Inferior parietal cortex (tissue), 1 donor: Measurements from ENCODE around the gene SDCBP2.
"Not testable (repeated sequence)": the region's sequence is repeated elsewhere in the genome, so short reads cannot be mapped to it uniquely, and the experiment has no call there.

Experiments used
- DNase-seq: peaks from one replicate; pipeline ENCODE4 v3.0.0-alpha.2; 2016; ENCODE audit errors: extremely low spot score

SDCBP2 gene

DNA sequence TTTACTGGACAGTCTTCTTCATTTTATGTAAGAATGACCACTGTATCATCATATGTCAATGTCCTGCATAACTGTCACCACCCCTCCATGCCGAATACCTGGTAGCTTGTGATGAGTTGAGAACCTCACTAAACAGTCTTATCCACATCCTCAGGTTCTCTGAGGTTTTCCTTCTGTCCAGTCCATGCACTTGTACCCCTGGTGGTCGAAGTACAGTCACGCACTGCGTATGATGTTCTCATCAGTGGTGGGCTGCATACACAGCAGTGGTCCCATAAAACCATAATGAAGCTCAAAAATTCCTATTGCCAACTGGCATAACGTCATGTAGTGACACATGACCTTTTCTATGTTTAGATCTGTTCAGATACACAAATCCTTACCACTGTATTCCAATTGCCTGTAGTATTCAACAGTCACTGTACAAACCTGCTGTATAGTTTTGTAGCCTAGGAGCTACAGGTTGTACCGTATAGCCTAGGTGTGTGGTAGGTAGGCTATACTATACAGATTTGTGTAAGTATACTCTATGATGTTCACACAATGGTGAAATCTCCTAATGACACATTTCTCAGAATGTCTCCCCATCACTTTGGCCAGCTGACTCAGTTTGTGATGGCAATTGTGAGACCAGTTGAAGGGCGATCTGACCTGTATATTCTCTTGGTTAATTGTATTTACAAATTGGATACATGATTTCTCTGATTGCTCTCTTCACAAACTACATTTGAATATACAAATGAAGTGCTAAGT, 31.3 kb upstream of the SDCBP2 start:
- no peak for DNase-seq

DNA sequence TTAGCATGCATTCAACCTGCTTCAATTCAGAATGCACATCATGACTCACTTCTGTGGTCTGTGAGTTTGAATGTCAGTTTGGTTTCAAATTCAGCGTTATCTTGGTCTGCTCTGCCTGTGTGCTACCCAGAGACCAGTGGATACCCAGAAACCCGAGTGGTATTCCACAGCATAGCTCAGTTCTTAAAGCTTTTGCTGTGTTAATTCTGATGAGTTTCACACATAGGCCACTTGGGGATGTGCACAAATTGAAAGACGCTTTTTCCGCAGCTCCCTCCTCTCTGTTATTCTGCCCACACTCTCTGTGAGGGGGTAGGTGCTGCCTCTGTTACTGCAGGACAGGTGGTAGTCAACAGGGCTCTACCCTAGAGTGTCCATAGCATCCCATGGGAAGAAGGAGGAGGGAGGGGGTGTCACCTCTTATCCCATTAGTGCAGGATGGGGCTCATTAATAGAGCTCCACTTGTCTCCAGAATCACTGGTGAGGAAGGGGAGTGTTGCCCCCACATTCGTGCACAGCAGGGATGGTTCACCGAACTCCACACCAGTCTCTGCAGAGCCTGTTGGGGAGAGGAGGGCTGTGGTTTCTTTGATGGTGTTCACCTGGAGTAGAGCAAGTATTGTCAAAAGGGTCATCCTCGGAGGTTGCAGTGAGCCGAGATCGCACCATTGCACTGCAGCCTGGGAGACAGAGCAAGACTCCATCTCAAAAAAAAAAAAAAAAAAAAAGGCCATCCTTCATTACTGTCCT, 29.2 kb upstream of the SDCBP2 start:
- DNase-seq, result no peak

DNA sequence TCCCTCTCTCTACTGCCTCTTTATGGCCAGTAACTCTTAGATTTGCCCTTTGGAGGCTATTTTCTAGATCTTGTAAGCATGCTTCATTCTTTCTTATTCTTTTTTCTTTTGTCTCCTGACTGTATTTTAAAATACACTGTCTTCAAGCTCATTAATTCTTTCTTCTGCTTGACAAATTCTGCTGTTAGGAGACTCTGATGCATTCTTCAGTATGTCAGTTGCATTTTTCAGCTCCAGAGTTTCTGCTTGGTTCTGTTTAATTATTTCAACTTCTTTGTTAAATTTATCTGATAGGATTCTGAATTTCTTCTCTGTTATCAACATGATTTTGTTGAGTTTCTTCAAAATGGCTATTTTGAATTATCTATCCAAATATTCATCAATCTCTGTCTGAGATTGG, 25.0 kb upstream of the SDCBP2 start:
- no peak for DNase-seq

DNA sequence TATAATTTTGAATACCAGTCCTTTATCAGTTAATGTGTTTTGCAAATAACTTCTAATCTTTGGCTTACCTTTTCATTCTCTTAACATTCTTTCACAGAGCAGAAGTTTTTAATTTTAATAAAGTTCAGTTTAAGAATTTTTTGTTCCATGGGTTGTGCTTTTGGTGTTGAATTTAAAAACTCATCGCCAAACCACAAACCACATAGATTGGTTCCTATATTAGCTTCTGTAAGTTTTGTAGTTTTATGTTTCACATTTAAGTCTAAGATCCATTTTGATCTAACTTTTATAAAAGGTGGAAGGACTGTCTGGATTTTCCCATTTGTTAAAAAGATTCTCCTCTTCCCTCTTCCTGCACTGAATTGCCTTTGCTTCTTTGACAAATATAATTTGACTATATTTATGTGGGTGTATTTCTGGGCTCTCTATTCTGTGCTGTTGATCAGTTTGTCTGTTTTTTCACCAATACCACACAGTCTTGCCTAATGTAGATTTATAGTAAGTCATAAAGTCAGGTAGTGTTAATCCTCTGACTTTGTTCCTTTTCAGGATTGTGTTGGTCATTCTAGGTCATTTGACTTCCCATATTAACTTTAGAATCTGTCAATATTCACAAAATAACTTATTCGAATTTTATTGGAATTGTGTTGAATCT, 17.5 kb upstream of the SDCBP2 start:
- no peak for DNase-seq

DNA sequence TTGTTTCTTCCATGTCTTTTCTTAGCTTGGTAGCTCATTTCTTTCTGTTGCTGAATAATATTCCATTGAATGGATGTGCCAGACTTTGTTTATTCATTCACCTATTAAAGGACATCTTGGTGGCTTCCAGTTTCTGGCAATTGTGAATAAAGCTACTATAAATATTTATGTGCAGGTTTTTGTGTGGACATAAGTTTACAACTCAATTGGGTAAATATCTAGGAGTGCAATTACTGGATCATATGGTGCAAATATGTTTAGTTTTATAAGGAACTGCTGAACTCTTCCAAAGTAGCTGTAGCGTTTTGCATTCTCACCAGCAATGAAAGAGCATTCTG, 16.8 kb upstream of the SDCBP2 start:
- DNase-seq, result no peak

DNA sequence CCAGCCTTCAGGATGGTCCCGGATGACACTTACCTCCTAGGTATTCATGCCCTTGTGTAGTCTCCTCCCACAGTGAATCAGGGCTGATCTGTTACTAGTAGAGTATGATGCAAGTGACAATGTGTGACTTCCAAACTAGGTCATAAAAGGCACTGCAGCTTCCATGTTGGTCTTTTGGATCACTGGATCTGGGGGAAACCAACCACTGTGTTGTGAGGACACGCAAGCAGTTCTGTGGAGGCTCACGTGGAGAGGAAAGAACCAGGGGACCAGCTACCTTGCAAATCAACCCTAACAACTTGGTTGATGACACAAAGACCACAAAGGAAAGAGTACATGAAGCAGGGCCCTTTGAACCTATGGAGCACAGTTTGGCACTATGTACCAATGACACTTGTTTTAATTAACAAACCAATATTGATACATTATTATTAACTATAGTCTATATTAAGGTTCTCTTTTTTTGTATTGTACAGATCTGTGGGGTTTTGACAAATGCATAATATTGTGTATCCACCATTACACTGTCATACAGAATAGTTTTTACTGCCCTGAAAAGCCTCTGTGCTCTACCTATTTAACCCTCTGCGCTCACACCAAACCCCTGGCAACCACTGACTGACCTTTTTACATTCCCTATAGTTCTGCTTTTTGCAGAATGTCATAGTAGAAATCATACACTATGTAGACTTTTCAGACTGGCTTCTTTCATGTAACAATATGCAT, 16.3 kb upstream of the SDCBP2 start:
- DNase-seq, result no peak

DNA sequence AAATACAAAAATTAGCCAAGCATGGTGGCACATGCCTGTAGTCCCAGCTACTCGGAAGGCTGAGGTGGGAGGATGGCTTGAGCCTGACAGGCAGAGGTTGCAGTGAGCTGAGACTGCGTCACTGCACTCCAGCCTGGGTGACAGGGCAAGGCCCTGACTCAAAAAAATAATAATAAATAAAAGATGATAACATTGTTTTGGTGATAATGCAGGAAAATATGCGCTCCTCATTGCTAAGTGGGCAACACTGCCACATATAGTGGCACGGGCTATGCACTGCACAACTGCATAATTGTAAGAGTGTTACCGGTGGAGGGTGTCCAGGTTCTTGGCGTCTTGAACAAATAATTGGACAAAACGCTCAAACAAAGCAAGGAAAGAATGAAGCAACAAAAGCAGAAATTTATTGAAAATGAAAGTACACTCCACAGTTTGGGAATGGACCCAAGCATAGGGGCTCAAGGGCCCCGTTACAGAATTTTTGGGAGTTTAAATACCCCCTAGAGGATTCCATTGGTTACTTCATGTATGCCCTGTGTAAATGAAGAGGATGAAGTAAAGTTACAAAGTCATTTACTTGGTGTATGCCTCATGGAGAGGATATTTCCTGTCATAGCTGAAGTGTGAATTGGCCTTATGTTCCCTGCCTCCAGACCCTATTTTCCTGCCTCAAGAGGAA, 14.6 kb upstream of the SDCBP2 start:
- not testable (repeated sequence) for DNase-seq

DNA sequence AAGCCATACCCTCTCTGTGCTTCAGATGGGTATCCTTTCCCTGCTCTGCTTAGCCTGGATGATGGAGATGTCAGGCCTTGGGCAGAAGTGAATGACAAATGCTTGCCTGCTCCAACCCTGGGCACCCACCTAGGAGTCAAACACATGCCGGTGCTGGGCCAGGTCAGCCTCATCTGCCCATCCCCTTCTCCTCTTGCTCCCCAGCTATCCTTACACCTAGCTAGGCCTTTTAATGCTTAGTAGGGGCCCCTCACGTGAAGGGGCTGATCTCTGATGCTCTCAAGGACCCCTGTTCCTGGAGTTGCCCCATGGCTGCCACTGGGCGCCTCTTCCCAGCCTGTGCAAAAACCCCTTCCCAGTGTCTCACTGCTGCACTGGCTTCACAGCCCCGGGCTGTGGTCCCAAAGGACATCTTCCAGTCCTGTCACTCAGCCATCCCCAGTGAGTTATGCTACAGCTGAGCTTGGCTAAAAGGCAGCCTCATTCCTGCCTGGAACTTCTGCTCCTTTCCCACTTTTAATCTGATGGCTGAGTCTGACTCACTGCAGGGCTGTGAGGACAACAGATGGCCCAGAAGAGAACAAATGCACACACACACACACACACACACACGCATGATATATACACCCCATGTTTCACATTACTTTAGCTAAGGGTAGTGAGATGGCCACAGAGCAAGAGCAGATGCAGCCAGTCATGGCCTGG, 12.8 kb upstream of the SDCBP2 start:
- no peak for DNase-seq

DNA sequence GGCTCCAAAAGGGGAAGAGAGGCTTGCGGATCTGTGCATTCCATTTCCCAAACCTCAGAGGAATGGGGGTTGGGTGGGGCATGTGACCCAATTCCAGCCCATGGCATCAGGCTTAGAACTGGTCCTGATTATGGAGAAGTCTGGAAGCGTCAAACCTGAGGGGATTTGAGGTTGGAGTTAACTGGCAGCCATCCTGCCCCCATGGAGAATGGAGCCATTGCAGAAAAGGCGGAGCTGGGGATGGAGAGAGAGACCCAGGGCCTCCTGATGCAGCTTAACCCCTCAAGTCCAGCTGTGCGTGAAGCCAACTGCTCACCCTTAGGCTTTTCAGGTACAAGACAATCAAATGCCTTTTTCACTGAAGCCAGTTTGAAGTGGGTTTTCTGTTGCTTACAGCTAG, 9.9 kb upstream of the SDCBP2 start:
- DNase-seq, result no peak

DNA sequence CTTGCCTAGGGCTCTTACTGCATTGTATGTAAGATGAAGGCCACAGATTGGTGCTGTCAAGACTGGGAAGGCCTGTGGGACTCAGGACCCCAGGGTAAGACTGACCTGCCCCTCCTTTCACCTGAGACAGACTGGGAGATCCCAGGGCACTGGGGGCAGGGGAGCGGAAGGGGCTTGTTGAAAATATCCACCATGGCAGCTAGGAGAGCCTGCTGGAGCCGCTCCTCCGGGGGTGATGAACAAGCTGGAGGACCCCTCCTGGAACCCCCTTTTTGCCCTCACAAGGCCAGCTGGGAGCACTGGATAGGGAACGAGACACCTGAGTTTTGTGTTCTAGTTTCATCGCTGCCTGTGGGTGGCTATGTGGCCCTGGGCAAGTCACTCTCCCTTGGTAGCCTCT, 9.2 kb upstream of the SDCBP2 start:
- DNase-seq, result no peak

DNA sequence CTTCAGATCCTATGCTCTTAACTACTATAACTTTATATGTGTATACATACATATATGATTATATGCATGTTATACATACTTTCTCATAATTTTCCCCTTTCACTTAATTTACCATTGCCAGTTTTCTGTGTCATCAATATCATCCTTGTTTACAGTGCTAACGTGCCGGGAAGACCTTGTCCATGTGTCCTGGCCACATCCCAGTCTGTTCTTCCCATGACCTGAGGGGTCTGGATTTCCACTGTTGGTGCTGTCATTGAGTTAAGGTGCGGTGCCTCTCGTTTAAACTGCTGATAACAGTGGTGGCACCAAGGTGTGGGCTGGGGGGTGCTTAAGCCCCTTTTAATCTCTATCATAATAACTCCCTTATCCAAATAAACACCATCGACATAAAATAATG, 8.5 kb upstream of the SDCBP2 start:
- DNase-seq, result no peak

DNA sequence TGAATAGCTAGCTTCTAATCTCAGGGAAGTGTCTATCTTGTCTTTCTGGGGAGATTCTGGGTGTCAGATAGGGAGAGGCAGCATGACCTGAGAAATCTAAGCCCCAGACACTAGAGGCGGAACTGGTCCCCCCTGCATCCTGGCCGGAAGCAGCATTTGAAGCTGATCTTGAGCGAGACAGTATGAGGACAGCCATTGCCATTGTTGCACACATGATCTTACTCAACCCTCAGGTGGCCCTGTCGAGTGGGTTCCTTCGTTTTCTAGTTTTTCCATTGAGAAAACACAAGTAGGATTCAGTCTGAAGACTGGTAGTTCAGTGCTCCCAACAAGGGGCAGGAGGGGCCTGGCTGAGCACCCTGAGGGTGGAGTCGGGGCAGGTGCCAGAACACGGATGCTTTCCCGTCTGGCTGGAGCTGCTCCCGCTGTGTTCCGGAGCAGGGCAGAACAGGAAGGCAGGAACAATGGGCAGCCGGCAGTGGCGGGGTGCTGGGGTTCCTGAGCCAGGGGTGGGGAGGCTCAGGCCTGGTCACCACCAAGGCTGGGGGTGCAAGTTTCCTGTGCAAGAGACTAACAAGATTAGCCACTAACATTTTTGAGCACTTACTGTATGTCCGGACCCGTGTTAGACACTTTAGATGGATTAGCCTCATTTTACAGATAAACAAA, 7.9 kb upstream of the SDCBP2 start:
- DNase-seq, result no peak

DNA sequence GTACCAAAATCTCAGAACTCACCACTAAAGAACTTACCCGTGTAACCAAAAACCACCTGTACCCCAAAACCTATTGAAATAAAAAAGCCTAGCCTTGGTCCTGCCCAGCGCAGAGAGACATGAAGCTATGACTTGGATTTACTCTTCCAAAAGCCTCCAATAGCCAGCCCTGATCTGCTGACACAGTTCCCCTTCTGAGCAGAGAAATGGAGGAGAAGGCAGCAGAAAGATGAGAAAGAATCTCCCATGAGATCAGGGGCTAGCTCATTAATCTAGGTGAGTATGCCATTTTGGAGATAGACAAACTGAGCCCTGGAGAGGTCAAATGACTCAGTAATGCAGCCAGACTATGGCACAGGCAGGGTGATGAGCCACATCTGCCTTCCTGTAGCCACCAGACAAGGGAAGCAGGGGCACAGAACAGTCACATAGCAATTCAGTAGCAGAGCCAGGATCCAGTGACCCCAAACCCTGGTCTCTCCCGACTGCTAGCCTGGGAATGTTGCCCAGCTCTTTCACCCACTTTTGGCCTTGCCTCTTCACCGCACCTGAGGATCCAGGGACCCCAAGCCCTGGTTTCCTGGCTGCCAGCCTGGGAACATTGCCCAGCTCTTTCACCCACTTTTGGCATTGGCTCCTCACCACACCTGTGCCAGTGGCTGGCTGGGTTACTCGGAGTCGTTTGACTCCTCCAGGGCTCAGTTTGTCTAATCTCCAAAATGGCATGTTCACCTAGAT, 7.2 kb upstream of the SDCBP2 start:
- DNase-seq, result no peak

DNA sequence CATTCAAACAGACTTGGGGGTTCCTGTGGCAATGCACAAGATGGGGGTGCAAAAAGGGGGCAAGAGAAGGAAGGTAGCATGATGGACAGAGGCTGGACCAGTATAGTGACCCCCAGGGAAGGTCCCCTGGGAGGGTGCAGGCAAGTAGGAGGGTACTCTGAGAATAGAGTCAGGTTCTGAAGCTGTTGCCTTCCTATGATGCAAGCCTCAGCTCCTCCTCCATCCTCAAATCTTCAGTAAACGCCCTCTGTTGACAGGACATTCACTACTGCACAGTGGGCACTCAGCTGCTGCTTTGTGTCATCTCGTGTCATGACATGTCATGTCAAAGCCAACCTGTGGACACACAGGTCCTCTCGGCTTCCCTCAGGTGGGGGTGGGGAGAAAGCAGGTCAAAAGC, 5.8 kb upstream of the SDCBP2 start:
- DNase-seq, result no peak

DNA sequence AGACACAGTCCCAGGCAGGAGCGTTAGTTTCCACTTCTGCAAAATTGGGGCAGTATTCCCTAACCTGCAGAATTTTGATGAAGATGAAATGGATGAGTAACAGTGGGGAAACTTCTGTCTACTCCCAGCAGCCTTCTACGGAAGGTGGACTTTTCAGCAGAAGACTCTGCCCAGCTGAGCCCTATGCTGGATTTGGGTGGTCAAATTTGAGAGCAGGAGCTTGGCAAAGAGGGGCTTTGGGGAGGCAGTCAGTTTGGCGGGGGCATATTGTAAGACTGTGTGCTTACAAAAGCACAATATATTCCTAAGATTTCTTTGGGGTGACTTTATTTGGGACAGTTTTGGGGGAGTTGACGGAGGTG, 5.4 kb upstream of the SDCBP2 start:
- DNase-seq, result no peak

DNA sequence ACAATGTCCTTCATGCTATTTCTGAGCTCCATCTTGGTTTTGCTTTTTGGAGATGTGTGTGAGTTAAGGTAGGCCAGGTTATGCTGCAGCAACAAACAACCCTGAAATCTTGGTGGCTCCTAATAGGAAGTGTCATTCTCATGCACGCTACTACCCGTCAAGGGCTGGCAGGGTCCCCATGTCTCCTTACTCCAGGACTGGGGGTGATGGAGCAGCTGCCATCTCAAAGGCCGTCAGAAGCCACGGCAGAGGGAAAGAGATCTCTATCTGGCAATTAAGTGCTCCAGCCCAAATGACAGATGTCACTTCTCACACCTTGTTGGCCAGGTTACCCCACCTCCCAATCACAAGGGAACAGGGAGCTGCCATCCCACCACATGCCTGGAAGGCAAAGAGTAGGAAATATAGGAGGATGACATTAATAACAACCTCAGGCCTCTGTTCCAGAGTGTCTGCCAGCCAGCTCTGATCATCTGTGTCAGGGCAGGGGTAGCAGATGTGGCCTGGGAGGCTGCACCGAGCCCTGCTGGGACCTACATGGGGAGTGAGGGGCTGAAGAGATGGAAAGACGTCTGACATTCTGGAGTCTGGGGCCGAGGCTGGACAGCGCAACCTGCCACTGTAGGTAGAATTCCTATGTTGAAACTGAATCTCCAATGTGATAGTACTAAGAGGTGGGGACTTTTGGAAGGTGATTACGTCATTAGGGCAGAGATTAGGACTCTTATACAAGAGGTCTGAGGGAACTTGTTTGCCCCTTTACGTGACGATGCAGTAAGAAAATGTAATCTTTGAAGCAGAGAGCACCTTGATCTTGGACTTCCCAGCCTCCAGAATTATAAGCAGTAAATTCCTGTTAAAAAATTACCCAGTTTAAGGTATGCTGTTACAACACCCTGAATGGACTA, 4.8 kb upstream of the SDCBP2 start:
- DNase-seq, result no peak

DNA sequence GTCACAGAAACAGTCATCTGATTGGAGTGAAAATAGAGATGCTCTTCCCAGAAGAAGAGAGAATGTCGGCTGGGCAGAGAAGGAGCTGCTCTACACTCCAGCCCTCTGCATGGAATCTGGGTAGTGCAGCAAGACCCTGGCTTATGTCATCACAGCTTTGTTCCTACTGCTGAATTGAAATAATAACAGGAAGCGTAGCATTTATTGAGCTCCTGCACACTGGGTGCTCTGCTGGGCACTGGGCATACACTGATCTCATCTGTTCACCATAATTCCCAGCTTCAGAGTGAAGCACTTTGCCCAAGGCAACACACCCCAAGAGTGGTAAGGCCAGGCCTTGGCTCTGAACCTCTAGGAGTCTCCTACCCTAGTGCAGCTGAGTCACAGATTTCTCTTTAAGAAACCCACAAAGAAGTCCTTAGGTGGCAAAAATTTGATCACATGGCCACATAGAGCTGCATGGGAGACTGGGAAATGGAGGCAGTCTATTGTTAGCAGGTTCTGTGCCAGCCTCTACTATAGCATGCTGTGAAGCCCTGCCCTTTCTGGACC, 3.9 kb upstream of the SDCBP2 start:
- DNase-seq, result no peak

DNA sequence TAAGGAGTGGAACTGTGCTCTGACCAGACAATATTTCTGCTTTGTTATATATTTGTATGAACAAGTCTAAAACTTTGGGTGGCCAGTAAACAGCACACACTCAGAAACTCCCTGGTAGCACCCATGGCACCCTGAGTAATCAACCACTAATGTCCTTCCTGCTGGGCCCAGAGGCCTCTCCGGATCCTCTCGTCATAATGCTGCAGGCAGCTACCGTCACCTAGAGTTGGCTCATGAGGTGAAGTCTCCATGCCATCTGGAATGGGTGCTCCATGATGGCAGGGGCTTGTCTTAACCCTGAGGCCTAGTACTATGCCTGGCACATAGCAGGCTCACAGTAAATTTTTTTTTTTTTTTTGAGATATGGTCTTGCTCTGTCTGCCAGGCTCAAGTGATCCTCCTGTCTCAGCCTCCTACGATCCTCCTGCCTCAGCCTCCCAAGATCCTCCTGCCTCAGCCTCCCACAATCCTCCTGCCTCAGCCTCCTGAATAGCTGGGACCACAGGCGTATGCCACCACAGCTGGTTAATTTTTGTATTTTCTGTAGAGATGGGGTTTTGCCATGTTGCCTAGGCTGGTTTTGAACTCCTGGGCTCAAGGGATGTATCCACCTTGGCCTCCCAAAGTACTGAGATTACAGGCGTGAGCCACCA, 3.0 kb upstream of the SDCBP2 start:
- no peak for DNase-seq
